SK-N-SH treated with all-trans-retinoic acid at 6 μM for 48 hours (cell line): ENCODE results near the gene ABCG4.

Experiments used
- ATAC-seq: fragments of 200-7000 bp; cut with Tn5 transposase; 3 replicates; pipeline ENCODE4 v1.9.1; 2020; ENCODE audit warnings: mild to moderate bottlenecking, moderate library complexity
- BACH2 ChIP-seq: fragments of 250-450 bp; sonication (Bioruptor Pico); IDR thresholded peaks from 2 replicates; pipeline ENCODE4 v1.9.0; 2021; ENCODE audit warnings: mild to moderate bottlenecking, borderline replicate concordance
- CREB5 ChIP-seq: fragments of 250-450 bp; sonication (Bioruptor Pico); IDR thresholded peaks from 2 replicates; pipeline ENCODE4 v1.5.1; 2020; ENCODE audit warnings: low read depth, mild to moderate bottlenecking, moderate library complexity
- CSDC2 ChIP-seq: fragments of 250-450 bp; sonication (Bioruptor Pico); IDR thresholded peaks from 2 replicates; pipeline ENCODE4 v1.5.0; 2020; ENCODE audit warnings: mild to moderate bottlenecking, moderate library complexity
- CSRNP3 ChIP-seq: fragments of 250-450 bp; sonication (Bioruptor Pico); IDR thresholded peaks from 2 replicates; pipeline ENCODE4 v1.5.1; 2021; ENCODE audit warnings: mild to moderate bottlenecking, moderate library complexity
- ESRRG ChIP-seq: fragments of 250-450 bp; sonication (Bioruptor Pico); IDR thresholded peaks from 2 replicates; pipeline ENCODE4 v1.6.1; 2021; ENCODE audit warnings: mild to moderate bottlenecking
- GLIS3 ChIP-seq: fragments of 250-450 bp; sonication (Bioruptor Pico); IDR thresholded peaks from 2 replicates; pipeline ENCODE4 v1.5.0; 2020; ENCODE audit warnings: mild to moderate bottlenecking, moderate library complexity
- ISL1 ChIP-seq: fragments of 250-450 bp; sonication (Bioruptor Pico); IDR thresholded peaks from 2 replicates; pipeline ENCODE4 v2.1.2; 2022; ENCODE audit warnings: mild to moderate bottlenecking, moderate library complexity
- OSR1 ChIP-seq: fragments of 250-450 bp; sonication (Bioruptor Pico); IDR thresholded peaks from 2 replicates; pipeline ENCODE4 v1.8.0; 2022; ENCODE audit warnings: moderate library complexity, mild to moderate bottlenecking, inconsistent platforms
- PATZ1 ChIP-seq: fragments of 250-450 bp; sonication (Bioruptor Pico); IDR thresholded peaks from 2 replicates; pipeline ENCODE4 v1.8.0; 2020; ENCODE audit warnings: mild to moderate bottlenecking, moderate library complexity, borderline replicate concordance
- RARB ChIP-seq: fragments of 250-450 bp; sonication (Bioruptor Pico); IDR thresholded peaks from 2 replicates; pipeline ENCODE4 v1.8.0; 2021; ENCODE audit warnings: mild to moderate bottlenecking, moderate library complexity
- SNAI2 ChIP-seq: fragments of 250-450 bp; sonication (Bioruptor Pico); IDR thresholded peaks from 2 replicates; pipeline ENCODE4 v1.5.0; 2020; ENCODE audit warnings: mild to moderate bottlenecking, moderate library complexity
- TCF4 ChIP-seq: fragments of 250-450 bp; sonication (Bioruptor Pico); IDR thresholded peaks from 2 replicates; pipeline ENCODE4 v1.8.0; 2021; ENCODE audit warnings: mild to moderate bottlenecking, moderate library complexity, borderline replicate concordance
- TOX ChIP-seq: fragments of 250-450 bp; sonication (Bioruptor Pico); IDR thresholded peaks from 2 replicates; pipeline ENCODE4 v1.8.0; 2021; ENCODE audit warnings: mild to moderate bottlenecking, moderate library complexity, borderline replicate concordance
- TSHZ2 ChIP-seq: fragments of 250-450 bp; sonication (Bioruptor Pico); IDR thresholded peaks from 2 replicates; pipeline ENCODE4 v1.5.0; 2020; ENCODE audit warnings: mild to moderate bottlenecking, moderate library complexity
- ZC3H10 ChIP-seq: fragments of 250-450 bp; sonication (Bioruptor Pico); IDR thresholded peaks from 2 replicates; pipeline ENCODE4 v1.5.1; 2021; ENCODE audit warnings: mild to moderate bottlenecking, moderate library complexity
- ZFP3 ChIP-seq: fragments of 250-450 bp; sonication (Bioruptor Pico); IDR thresholded peaks from 2 replicates; pipeline ENCODE4 v1.5.0; 2020; ENCODE audit warnings: mild to moderate bottlenecking, moderate library complexity
- ZNF565 ChIP-seq: fragments of 450-650 bp; formaldehyde crosslinking; conservative IDR thresholded peaks from 2 replicates; pipeline ENCODE4 v1.5.0; 2020; ENCODE audit warnings: low read depth, mild to moderate bottlenecking, moderate library complexity
- ZNF70 ChIP-seq: fragments of 450-650 bp; formaldehyde crosslinking; IDR thresholded peaks from 2 replicates; pipeline ENCODE4 v1.5.0; 2020; ENCODE audit warnings: mild to moderate bottlenecking, moderate library complexity
- ZNF8 ChIP-seq: fragments of 450-650 bp; formaldehyde crosslinking; IDR thresholded peaks from 2 replicates; pipeline ENCODE4 v1.5.0; 2020; ENCODE audit warnings: mild to moderate bottlenecking, moderate library complexity

ABCG4 gene

DNA sequence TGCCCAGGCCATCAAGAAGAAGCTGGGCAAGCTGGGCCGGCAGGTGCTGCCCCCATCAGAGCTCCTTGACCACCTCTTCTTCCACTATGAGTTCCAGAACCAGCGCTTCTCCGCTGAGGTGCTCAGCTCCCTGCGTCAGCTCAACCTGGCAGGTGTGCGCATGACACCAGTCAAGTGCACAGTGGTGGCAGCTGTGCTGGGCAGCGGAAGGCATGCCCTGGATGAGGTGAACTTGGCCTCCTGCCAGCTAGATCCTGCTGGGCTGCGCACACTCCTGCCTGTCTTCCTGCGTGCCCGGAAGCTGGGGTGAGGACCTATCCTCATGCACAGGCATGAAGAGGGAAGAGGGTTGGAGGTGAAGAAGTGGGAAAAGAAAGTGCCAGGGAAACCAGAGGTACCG is 31.1 kb downstream of the ABCG4 start:
- TF ChIP-seq TOX (CRISPR knock-in tag) = no peak
- TF ChIP-seq CSDC2 (CRISPR knock-in tag) = no peak
- no peak for TF ChIP-seq ZC3H10 (CRISPR knock-in tag)
- no peak for TF ChIP-seq RARB
- TF ChIP-seq ZNF8 (CRISPR knock-in tag) = no peak
- no peak for TF ChIP-seq ESRRG
- no peak for TF ChIP-seq GLIS3 (CRISPR knock-in tag)
- no peak for TF ChIP-seq SNAI2
- no peak for TF ChIP-seq BACH2 (CRISPR knock-in tag)
- TF ChIP-seq ZFP3 (CRISPR knock-in tag) = no peak
- no peak for TF ChIP-seq ZNF70 (CRISPR knock-in tag)
- no peak for TF ChIP-seq ZNF565 (CRISPR knock-in tag)
- TF ChIP-seq TCF4 (CRISPR knock-in tag) = no peak
- TF ChIP-seq CSRNP3 = no peak
- no peak for TF ChIP-seq OSR1 (CRISPR knock-in tag)
- TF ChIP-seq CREB5 (CRISPR knock-in tag) = no peak
- no peak for TF ChIP-seq TSHZ2
- no peak for ATAC-seq

- ATAC-seq = no peak
- TF ChIP-seq TSHZ2 (no peak), ZNF565 (CRISPR knock-in tag) (no peak), CSRNP3 (no peak), PATZ1 (CRISPR knock-in tag) (no peak), ISL1 (CRISPR knock-in tag) (no peak), RARB (no peak), OSR1 (CRISPR knock-in tag) (no peak), CSDC2 (CRISPR knock-in tag) (no peak)
These were observed 32.2 kb downstream of the ABCG4 start for GRCh38 chr11:119180729-119181676.
